GM12801 (cell line): Measurements from ENCODE around the gene HEMK1.

Experiments used
- TF ChIP-seq, protein P1 (sequence below): IDR thresholded peaks from one replicate; pipeline ENCODE4 v1.5.1; 2011; ENCODE audit warnings: control low read depth; ENCODE audit not compliant: insufficient read length; ENCODE audit errors: extremely low read depth

HEMK1 gene

DNA sequence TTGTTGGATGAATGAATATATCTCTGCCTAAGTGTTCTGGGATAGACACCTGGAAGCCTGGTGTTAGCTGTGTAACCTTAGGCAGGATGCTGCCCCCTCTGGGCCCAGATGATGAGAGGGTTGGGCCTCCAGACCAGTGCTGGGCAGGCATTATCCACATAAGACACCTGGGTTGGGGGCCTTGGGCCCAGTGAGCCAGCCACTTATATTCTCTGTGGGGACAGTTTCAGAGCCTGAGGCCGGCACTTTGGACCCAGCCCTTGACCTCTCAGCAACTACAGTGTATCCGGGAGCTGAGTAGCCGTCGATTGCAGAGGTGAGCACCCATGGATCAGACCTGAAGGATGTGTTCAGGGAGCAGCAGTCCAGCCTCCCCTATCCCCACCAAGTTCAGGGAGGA lies 2.2 kb downstream of the HEMK1 start:
- TF ChIP-seq, protein P1, sequence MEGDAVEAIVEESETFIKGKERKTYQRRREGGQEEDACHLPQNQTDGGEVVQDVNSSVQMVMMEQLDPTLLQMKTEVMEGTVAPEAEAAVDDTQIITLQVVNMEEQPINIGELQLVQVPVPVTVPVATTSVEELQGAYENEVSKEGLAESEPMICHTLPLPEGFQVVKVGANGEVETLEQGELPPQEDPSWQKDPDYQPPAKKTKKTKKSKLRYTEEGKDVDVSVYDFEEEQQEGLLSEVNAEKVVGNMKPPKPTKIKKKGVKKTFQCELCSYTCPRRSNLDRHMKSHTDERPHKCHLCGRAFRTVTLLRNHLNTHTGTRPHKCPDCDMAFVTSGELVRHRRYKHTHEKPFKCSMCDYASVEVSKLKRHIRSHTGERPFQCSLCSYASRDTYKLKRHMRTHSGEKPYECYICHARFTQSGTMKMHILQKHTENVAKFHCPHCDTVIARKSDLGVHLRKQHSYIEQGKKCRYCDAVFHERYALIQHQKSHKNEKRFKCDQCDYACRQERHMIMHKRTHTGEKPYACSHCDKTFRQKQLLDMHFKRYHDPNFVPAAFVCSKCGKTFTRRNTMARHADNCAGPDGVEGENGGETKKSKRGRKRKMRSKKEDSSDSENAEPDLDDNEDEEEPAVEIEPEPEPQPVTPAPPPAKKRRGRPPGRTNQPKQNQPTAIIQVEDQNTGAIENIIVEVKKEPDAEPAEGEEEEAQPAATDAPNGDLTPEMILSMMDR: no peak

DNA sequence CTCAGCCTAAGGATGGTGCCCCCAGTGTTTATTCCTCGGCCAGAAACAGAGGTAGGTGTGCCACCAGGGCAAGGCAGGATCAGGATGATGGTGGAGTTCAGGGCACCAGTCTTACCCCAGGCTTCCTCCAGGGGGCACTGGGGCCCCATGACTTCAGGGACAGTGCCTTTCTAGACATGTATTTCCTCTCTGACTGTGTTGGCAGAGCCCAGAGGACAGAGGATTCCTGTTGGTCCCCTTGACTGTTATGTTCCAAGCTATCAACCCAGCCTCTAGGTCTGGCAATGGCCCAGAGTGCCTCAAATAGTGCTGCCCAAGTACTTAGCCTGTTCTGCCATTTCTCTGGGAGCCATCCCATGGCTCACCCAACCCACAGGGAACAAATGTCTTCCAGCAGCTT lies 2.8 kb downstream of the HEMK1 start:
- TF ChIP-seq, protein P1: no peak

DNA sequence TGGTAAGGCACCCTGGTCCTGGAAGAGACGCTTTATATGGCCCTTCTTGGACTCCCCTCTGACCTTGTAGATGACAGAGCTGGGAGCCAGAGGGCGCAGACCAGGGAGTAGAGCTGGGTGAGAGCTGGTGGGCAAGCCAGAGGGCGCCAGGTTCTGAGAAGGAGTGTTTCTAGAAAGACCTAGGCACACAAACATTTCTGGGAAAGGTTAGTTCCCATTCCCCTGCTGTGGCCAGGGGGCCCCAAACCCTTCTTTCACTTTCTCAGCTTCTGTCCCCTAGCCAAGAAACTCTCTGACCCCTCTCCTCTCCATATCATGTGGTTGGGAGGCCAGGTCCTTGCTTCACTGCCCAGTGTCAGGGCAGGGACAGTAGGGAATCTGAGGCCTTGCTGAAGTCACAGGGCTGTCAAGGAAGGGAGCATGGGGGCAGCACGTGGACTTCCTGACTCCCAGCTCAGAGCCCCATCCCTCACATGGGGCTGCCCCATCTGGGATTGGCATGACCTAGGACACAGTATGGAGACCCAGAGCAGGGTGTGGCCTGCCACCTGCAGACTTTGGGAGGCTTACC lies 3.6 kb downstream of the HEMK1 start:
- TF ChIP-seq, protein P1: no peak

GRCh38 chr3:50573566-50574443 lies 4.5 kb downstream of the HEMK1 start:
- TF ChIP-seq, protein P1: no peak

GRCh38 chr3:50574444-50574831 lies 5.1 kb downstream of the HEMK1 start:
- TF ChIP-seq, protein P1: no peak

GRCh38 chr3:50575372-50575771 lies 6.0 kb downstream of the HEMK1 start:
- TF ChIP-seq, protein P1: no peak

DNA sequence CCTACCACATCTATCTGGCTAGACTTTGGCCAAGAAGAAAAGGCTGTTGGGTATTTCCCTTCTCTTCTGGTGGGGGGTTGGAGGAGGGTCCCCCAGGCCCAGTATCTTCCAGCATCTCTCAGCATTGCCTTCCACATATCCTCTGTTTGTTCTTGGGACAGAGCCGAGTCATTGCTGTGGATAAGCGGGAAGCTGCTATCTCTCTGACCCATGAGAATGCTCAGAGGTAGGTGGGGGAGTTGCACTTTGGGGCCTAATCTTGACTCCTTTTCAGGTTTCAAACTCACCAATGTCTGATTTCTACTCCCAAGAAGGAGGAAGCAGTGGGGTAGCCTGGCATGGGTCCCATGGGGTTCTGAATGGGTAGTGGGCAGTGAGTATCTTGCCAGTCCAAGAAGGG lies 8.0 kb downstream of the HEMK1 start:
- TF ChIP-seq, protein P1: no peak
